ENCODE results near the gene SHISA3. TPM values are rescaled to one million over a fixed set of nuclear protein-coding genes. Genes with fewer than 3 reads are reported as not detected.

The SHISA3 gene
- polyA plus RNA-seq, 3 donors from 2014 or later: 0.11 TPM; not detected in 2

DNA sequence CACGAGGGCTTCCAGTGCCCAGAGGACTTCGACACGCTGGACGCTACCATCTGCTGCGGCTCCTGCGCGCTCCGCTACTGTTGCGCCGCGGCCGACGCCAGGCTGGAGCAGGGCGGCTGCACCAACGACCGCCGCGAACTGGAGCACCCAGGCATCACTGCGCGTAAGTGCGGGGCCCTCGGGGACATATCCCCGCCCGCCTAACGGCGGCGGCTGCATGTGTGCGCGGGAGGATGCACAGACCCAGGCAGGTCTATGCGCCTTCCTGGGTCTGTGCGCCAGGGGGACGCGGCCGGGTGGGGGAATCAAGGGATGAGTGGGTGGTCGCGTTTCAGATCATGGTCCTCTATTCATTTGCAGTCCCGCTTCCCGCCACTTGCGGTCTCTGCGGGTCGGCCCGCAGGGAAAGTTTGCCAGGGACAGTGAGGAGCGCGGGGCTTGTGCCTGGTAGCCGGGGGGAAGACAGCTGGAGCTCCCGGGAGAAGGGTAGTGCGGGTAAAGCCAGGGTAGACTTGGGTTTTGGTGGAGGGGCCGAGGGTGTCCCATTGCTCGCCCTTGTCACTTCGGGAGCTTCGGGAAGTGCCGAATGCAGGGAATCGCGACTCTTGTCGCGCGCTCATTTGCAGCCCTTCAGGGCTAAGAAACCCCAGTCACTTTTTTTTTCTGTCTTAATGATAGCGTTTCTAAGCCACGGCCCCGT is 1.0 kb downstream of the SHISA3 start:
- Mint-ChIP-seq H3K27ac (no peak overlapping the region), H3K36me3 (peaks cover 0 to 4% (median 0%) of the 10 kb centered on the region in 3 donors), H3K9me3 (no peaks in the 10 kb centered on the region), H3K27me3 (ENCODE audit: low read depth in 3 of 3) (peaks cover 20 to 39% (median 23%) of the 10 kb centered on the region in 3 donors), H3K4me1 (peaks cover 22 to 30% of the 10 kb centered on the region in 2 donors), H3K4me3 (peak overlapping the region; percentile 57 to 74 (median 71))
- DNase-seq: no peak

- Mint-ChIP-seq H3K36me3 (peaks cover 0 to 4% (median 0%) of the 10 kb centered on the region in 3 donors), H3K27ac (no peak overlapping the region), H3K27me3 (ENCODE audit: low read depth in 3 of 3) (peaks cover 21 to 39% (median 23%) of the 10 kb centered on the region in 3 donors), H3K9me3 (no peaks in the 10 kb centered on the region), H3K4me3 (peak overlapping the region; percentile 45 to 74 (median 71)), H3K4me1 (peaks cover 22 to 30% of the 10 kb centered on the region in 2 donors)
- DNase-seq: no peak
Measured at GRCh38 chr4:42398871-42399331, 1.6 kb downstream of the SHISA3 start.

- DNase-seq: no peak
Measured at GRCh38 chr4:42399393-42399792, 2.1 kb downstream of the SHISA3 start.

GRCh38 chr4:42401171-42401570 is 3.9 kb downstream of the SHISA3 start:
- DNase-seq: no peak
- Mint-ChIP-seq H3K4me3 (no peak overlapping the region), H3K27ac (no peak overlapping the region), H3K9me3 (no peaks in the 10 kb centered on the region), H3K27me3 (ENCODE audit: low read depth in 3 of 3) (peaks cover 21 to 41% (median 23%) of the 10 kb centered on the region in 3 donors), H3K36me3 (peaks cover 14 to 16% (median 16%) of the 10 kb centered on the region in 3 donors), H3K4me1 (peaks cover 22 to 29% of the 10 kb centered on the region in 2 donors)

More at GRCh38 chr4:42399393-42399792, 2.1 kb downstream of the SHISA3 start:
- no peaks in the 10 kb centered on the region for H3K9me3 Mint-ChIP-seq
- peak overlapping the region; percentile 38 to 71 (median 63) for H3K4me3 Mint-ChIP-seq
- H3K36me3 Mint-ChIP-seq: peaks cover 0 to 4% (median 0%) of the 10 kb centered on the region in 3 donors
- no peak overlapping the region for H3K27ac Mint-ChIP-seq
- H3K27me3 Mint-ChIP-seq (ENCODE audit: low read depth in 3 of 3): peaks cover 21 to 39% (median 23%) of the 10 kb centered on the region in 3 donors
- H3K4me1 Mint-ChIP-seq: peaks cover 22 to 30% of the 10 kb centered on the region in 2 donors

DNA sequence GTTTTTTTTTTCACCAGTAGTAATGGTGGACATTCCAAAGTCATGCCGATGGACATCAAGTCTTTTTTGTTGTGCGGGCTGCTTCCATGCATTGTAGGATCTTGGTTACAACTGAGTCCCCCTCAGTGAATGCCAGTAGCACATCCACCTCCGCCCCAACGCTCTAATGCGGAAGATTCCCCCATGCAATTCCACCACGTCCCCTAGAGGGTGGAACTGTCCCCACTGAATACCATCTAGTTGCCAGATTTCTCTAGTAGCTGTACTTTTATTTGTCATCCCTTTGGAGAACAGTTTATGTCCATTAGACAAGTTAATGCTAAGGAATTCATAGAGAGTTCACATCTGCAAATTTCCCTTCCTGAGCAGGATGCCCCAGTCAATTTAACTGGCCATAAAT is 6.7 kb downstream of the SHISA3 start:
- H3K27ac Mint-ChIP-seq: no peak overlapping the region
- no peaks in the 10 kb centered on the region for H3K9me3 Mint-ChIP-seq
- H3K4me3 Mint-ChIP-seq: no peak overlapping the region
- DNase-seq: no peak
- peaks cover 10 to 22% (median 14%) of the 10 kb centered on the region in 3 donors for H3K27me3 Mint-ChIP-seq (ENCODE audit: low read depth in 3 of 3)
- peaks cover 7% of the 10 kb centered on the region in 2 donors for H3K4me1 Mint-ChIP-seq
- peaks cover 14 to 21% (median 20%) of the 10 kb centered on the region in 3 donors for H3K36me3 Mint-ChIP-seq

DNA sequence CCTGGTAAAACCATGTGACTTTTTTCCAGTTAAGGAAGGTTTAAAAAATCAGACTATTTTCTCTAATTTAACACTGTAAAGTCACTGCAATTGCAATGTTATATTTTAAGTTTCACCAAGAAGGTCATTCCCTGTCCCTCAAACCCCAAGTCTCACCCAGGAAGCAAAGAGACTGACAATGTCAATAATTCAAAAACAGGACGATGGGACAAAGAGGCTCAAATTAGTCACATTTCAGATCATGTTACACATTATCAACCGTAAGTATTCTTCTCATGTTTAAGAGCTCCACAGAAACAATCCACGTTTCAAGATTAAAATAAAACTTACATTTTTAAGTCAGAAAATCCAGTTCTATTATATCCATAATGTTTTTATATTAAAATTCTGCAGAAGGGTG is 13.2 kb downstream of the SHISA3 start:
- Mint-ChIP-seq H3K27ac (no peak overlapping the region), H3K4me1 (no peaks in the 10 kb centered on the region), H3K4me3 (no peak overlapping the region), H3K9me3 (no peaks in the 10 kb centered on the region), H3K27me3 (ENCODE audit: low read depth in 3 of 3) (no peaks in the 10 kb centered on the region), H3K36me3 (peaks cover 38 to 47% (median 44%) of the 10 kb centered on the region in 3 donors)
- no peak for DNase-seq

- H3K4me3 Mint-ChIP-seq: no peak overlapping the region
- H3K36me3 Mint-ChIP-seq: peaks cover 38 to 41% (median 41%) of the 10 kb centered on the region in 3 donors
- no peaks in the 10 kb centered on the region for H3K9me3 Mint-ChIP-seq
- H3K4me1 Mint-ChIP-seq: peaks cover 0 to 7% of the 10 kb centered on the region in 2 donors
- no peak overlapping the region for H3K27ac Mint-ChIP-seq
- DNase-seq: no peak
- no peaks in the 10 kb centered on the region for H3K27me3 Mint-ChIP-seq (ENCODE audit: low read depth in 3 of 3)
Measured at GRCh38 chr4:42411803-42412202, 14.5 kb downstream of the SHISA3 start.

GRCh38 chr4:42412251-42412650 is 15.0 kb downstream of the SHISA3 start:
- Mint-ChIP-seq H3K4me1 (peaks cover 0 to 11% of the 10 kb centered on the region in 2 donors), H3K4me3 (no peak overlapping the region), H3K27ac (no peak overlapping the region), H3K27me3 (ENCODE audit: low read depth in 3 of 3) (no peaks in the 10 kb centered on the region), H3K36me3 (peaks cover 37 to 40% (median 40%) of the 10 kb centered on the region in 3 donors), H3K9me3 (no peaks in the 10 kb centered on the region)
- DNase-seq: no peak

DNA sequence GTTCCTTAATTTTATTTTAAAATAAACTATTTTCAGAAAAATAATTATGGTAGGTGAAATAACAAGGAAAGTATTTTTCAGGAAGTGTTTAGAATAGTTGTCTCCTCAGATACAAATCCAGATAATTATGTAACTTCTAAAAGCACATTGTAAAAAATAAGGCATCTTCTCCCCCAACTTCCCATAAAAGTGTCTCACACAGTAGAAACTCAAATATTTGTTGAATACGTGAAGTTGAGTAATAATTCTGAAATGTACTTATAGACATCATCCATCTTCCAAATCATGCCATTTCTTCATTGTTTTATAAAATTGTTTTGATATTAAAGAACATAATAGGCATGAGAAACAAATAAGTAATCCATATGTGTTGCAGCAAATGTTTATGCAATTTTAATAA is 18.0 kb downstream of the SHISA3 start:
- Mint-ChIP-seq H3K27me3 (ENCODE audit: low read depth in 3 of 3) (no peaks in the 10 kb centered on the region), H3K4me3 (no peak overlapping the region), H3K9me3 (no peaks in the 10 kb centered on the region), H3K27ac (no peak overlapping the region), H3K36me3 (peaks cover 40 to 52% (median 50%) of the 10 kb centered on the region in 3 donors), H3K4me1 (peaks cover 0 to 11% of the 10 kb centered on the region in 2 donors)
- DNase-seq: no peak

DNA sequence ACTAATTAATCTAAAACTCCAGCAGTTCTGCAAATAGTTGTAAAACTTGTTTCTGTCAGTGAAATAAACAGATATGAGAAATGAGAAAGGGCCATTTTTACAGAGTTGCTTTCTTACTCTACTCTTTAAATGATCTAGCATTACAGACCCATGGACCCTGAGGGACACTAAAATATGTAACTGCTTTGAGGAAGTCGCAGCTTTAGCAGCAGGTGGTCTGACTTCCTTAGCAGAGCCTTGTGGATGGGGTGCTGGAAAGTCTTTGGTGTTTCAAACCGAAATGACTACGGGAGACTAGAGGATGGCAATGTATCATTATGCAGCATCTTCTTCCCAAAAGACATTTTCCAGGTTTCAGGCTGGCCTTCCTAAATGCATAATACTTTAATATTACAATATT is 18.7 kb downstream of the SHISA3 start:
- peaks cover 39 to 55% (median 48%) of the 10 kb centered on the region in 3 donors for H3K36me3 Mint-ChIP-seq
- H3K27ac Mint-ChIP-seq: no peak overlapping the region
- no peaks in the 10 kb centered on the region for H3K27me3 Mint-ChIP-seq (ENCODE audit: low read depth in 3 of 3)
- no peak overlapping the region for H3K4me3 Mint-ChIP-seq
- H3K4me1 Mint-ChIP-seq: peaks cover 0 to 11% of the 10 kb centered on the region in 2 donors
- H3K9me3 Mint-ChIP-seq: no peaks in the 10 kb centered on the region
- DNase-seq: no peak

GRCh38 chr4:42417550-42417949 is 20.3 kb downstream of the SHISA3 start:
- H3K27me3 Mint-ChIP-seq (ENCODE audit: low read depth in 3 of 3): no peaks in the 10 kb centered on the region
- no peak overlapping the region for H3K4me3 Mint-ChIP-seq
- H3K36me3 Mint-ChIP-seq: peaks cover 38 to 60% (median 57%) of the 10 kb centered on the region in 3 donors
- no peak for DNase-seq
- peaks cover 0 to 11% of the 10 kb centered on the region in 2 donors for H3K4me1 Mint-ChIP-seq
- no peaks in the 10 kb centered on the region for H3K9me3 Mint-ChIP-seq
- no peak overlapping the region for H3K27ac Mint-ChIP-seq

- H3K27ac Mint-ChIP-seq: peak overlapping the region in 1 of 6 donors; percentile 25
- H3K36me3 Mint-ChIP-seq: peaks cover 29 to 45% (median 44%) of the 10 kb centered on the region in 3 donors
Measured at GRCh38 chr4:42420140-42420539, 22.9 kb downstream of the SHISA3 start.

DNA sequence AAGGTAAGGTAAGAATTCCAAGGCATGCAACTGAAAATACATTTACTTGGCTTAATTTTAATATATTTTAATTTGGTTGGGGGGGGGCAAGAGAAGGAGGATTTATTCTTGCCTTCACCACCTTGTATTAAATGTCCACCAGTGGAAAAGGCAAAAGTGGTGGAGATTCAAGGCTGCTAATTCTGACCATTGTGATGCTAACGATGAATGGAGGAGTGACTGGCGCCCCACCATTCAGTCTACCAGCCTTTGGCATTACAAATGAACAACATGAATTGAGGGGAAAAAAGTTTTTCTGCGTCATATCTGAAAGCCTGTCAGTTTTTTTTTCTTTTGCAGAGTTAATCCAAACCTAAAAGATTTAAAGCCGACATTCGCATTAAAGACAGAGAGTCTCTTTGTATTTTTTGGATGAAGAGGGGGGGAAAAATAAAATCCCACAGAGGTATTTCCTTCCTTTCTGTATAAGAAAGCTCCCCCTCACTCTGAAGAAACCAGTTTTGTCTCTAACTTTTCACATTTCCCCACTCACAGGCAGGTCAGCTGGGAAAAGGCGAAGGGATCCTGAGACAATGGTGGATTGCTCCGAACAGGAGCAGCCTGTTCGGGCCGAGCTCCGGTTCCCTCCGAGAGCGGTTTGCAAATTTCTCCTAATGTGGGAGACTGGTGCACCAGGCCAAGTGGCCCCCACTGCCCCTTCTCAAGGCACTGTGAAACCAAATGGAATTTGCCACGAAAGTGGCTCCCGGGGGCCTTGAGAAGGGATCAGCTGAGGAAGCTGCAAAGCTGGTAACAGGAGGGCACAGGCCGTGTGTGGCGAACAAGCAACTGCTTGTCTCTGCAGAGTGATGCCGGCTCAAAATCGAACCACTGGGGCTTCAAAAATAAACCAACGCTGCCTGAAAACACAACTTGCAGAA is 28.1 kb downstream of the SHISA3 start:
- H3K27ac Mint-ChIP-seq: no peak overlapping the region
- peaks cover 0 to 3% (median 2%) of the 10 kb centered on the region in 3 donors for H3K27me3 Mint-ChIP-seq (ENCODE audit: low read depth in 3 of 3)
- no peak overlapping the region for H3K4me3 Mint-ChIP-seq
- H3K36me3 Mint-ChIP-seq: peaks cover 27 to 52% (median 35%) of the 10 kb centered on the region in 3 donors
- no peaks in the 10 kb centered on the region for H3K9me3 Mint-ChIP-seq
- DNase-seq: no peak
- no peaks in the 10 kb centered on the region for H3K4me1 Mint-ChIP-seq

More at GRCh38 chr4:42420140-42420539, 22.9 kb downstream of the SHISA3 start:
- H3K4me1 Mint-ChIP-seq: peaks cover 0 to 11% of the 10 kb centered on the region in 2 donors
- no peaks in the 10 kb centered on the region for H3K27me3 Mint-ChIP-seq (ENCODE audit: low read depth in 3 of 3)
- DNase-seq: no peak
- H3K4me3 Mint-ChIP-seq: no peak overlapping the region
- H3K9me3 Mint-ChIP-seq: no peaks in the 10 kb centered on the region

Measured in immature natural killer cell (primary cell).